Cardiac muscle cell (in vitro differentiated cells and primary cell): Measurements from ENCODE around the gene CDH16. TPM values are rescaled to one million over a fixed set of nuclear protein-coding genes. Genes with fewer than 3 reads are reported as not detected.
A peak's percentile ranks its signal among the peaks of the same experiment; 100 is the strongest.

Experiments
- DNase-seq, 2 donors: peaks; one replicate each; pipeline versions ENCODE4 v3.0.0 to v3.0.0-alpha.2; 2010 to 2017; ENCODE audit warnings: low read depth in 1 of 2, low spot score in 1 of 2
- H3K27ac ChIP-seq: fragments of 200-600 bp; sonication (generic); 2 replicates; pipeline ENCODE4 v1.5.1; 2016
- H3K27me3 ChIP-seq: fragments of 200-600 bp; sonication (generic); 2 replicates; pipeline ENCODE4 v1.6.0; 2016; ENCODE audit warnings: control low read depth
- H3K36me3 ChIP-seq: fragments of 200-600 bp; sonication (generic); 2 replicates; pipeline ENCODE4 v1.5.1; 2016; ENCODE audit warnings: control low read depth
- H3K4me1 ChIP-seq: fragments of 200-600 bp; sonication (generic); 2 replicates; pipeline ENCODE4 v1.8.1; 2017; ENCODE audit warnings: low read depth, mild to moderate bottlenecking, mixed run types
- H3K4me3 ChIP-seq: fragments of 200-600 bp; sonication (generic); 2 replicates; pipeline ENCODE4 v1.5.1; 2016; ENCODE audit warnings: mild to moderate bottlenecking
- H3K9me3 ChIP-seq: fragments of 200-600 bp; sonication (generic); 2 replicates; pipeline ENCODE4 v1.5.1; 2017; ENCODE audit warnings: low read depth, mild to moderate bottlenecking, control low read depth
- CTCF ChIP-seq: IDR thresholded peaks from 2 replicates; pipeline ENCODE4 v1.5.1; 2012; ENCODE audit warnings: low read depth, mild to moderate bottlenecking, low read length
- polyA plus RNA-seq: library from polyadenylated mRNA; unstranded; fragments of >200 nt; fragmentation: Nextera tagmentation; extraction: Ambion mirVana; gene quantifications from 2 replicates; pipeline ENCODE4 v1.2.1, GENCODE V29; 2016
- total RNA-seq: library from RNA; depleted of rRNA; stranded (reverse); fragments of >200 nt; gene quantifications from 2 replicates; pipeline ENCODE4 v1.2.3, GENCODE V29; 2016

CDH16 gene
- total and polyA plus RNA-seq, 2 experiments from 2014 or later: 4.4 TPM; not detected in 1

GRCh38 chr16:66920299-66920590 is 1.6 kb upstream of the CDH16 start:
- no peaks in the 10 kb centered on the region for H3K27me3 ChIP-seq

GRCh38 chr16:66919569-66920298 is 1.0 kb upstream of the CDH16 start:
- Histone ChIP-seq H3K27me3 (no peaks in the 10 kb centered on the region), H3K4me3 (no peak overlapping the region), H3K36me3 (no peaks in the 10 kb centered on the region), H3K27ac (peak overlapping the region; percentile 61), H3K9me3 (no peaks in the 10 kb centered on the region), H3K4me1 (peaks cover 37% of the 10 kb centered on the region)
- TF ChIP-seq CTCF: no peak
- DNase-seq: no peak

More at GRCh38 chr16:66920299-66920590, 1.6 kb upstream of the CDH16 start:
- Histone ChIP-seq H3K9me3 (no peaks in the 10 kb centered on the region), H3K4me3 (no peak overlapping the region), H3K36me3 (no peaks in the 10 kb centered on the region), H3K27ac (peak overlapping the region; percentile 61), H3K4me1 (peaks cover 37% of the 10 kb centered on the region)
- no peak for TF ChIP-seq CTCF
- DNase-seq: peak in 1 of 2 donors; percentile 24

- Histone ChIP-seq H3K9me3 (no peaks in the 10 kb centered on the region), H3K4me3 (no peak overlapping the region), H3K27me3 (no peaks in the 10 kb centered on the region), H3K27ac (no peak overlapping the region), H3K36me3 (no peaks in the 10 kb centered on the region), H3K4me1 (peaks cover 23% of the 10 kb centered on the region)
- DNase-seq: no peak
- TF ChIP-seq CTCF: no peak
Measured at GRCh38 chr16:66918355-66918754, 330 bp downstream of the CDH16 start.

- no peak for DNase-seq
- H3K27ac ChIP-seq: no peak overlapping the region
- H3K36me3 ChIP-seq: no peaks in the 10 kb centered on the region
- no peak for TF ChIP-seq CTCF
- H3K9me3 ChIP-seq: no peaks in the 10 kb centered on the region
- H3K4me1 ChIP-seq: peaks cover 19% of the 10 kb centered on the region
- no peaks in the 10 kb centered on the region for H3K27me3 ChIP-seq
- no peak overlapping the region for H3K4me3 ChIP-seq
Measured at GRCh38 chr16:66917741-66918140, 944 bp downstream of the CDH16 start.

- no peaks in the 10 kb centered on the region for H3K36me3 ChIP-seq
- H3K9me3 ChIP-seq: no peaks in the 10 kb centered on the region
- H3K27ac ChIP-seq: no peak overlapping the region
- H3K4me1 ChIP-seq: peaks cover 19% of the 10 kb centered on the region
- TF ChIP-seq CTCF: no peak
- H3K27me3 ChIP-seq: no peaks in the 10 kb centered on the region
- no peak for DNase-seq
- no peak overlapping the region for H3K4me3 ChIP-seq
Measured at GRCh38 chr16:66916518-66916917, 2.2 kb downstream of the CDH16 start.
